ENCODE data around the gene ETF1.

Gene ETF1

GRCh38 chr5:138553437-138554095, 10.5 kb upstream of the ETF1 start:
- peaks cover 12% of the 10 kb centered on the region for H3K36me3 ChIP-seq (ENCODE audit: insufficient read depth)
- no peak for TF ChIP-seq CTCF (conservative IDR thresholded peaks at IDR 0.05; ENCODE audit: low read depth, low read length)
- no peak overlapping the region for H3K9ac ChIP-seq
- H3K79me2 ChIP-seq (ENCODE audit: insufficient read depth, low read depth): peaks cover 3% of the 10 kb centered on the region; the same call in 1 of the 2 replicates
- no peak overlapping the region for H2AFZ ChIP-seq (ENCODE audit: low read depth)
- H3K27me3 ChIP-seq (ENCODE audit: insufficient read depth, low read depth): no peaks in the 10 kb centered on the region
- H3K27ac ChIP-seq: no peak overlapping the region
- H4K20me1 ChIP-seq (ENCODE audit: insufficient read depth): 0 out of 2 replicates have a peak, but pooled peaks cover 4% of the 10 kb centered on the region
- H3K4me2 ChIP-seq: no peak overlapping the region
- no peaks in the 10 kb centered on the region for H3K4me1 ChIP-seq (ENCODE audit: low read depth, poor library complexity, severe bottlenecking)
- H3K4me3 ChIP-seq (IDR thresholded peaks at IDR 0.05; ENCODE audit: insufficient read depth, low read depth, low read length): no peak overlapping the region

DNA sequence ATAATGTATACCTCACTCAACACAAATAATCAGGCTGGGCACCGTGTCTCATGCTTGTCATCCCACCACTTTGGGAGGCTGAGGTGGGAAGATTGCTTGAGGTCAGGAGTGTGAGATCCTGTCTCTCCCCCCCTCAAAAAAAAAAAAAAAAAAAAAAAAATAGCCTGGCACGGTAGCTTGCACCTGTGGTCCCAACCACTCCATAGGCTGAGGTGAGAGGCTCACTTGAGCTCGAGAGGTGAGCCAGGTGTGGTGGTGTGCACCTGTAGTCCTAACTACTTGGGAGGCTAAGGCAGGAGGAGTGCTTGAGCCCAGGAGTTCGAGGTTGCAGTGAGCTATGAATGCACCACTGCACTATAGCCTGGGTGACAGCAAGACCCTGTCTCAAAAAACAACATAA, 9.6 kb upstream of the ETF1 start:
- no peaks in the 10 kb centered on the region for H3K4me1 ChIP-seq (ENCODE audit: low read depth, poor library complexity, severe bottlenecking)
- no peaks in the 10 kb centered on the region for H4K20me1 ChIP-seq (ENCODE audit: insufficient read depth)
- no peak for TF ChIP-seq CTCF (conservative IDR thresholded peaks at IDR 0.05; ENCODE audit: low read depth, low read length)
- no peaks in the 10 kb centered on the region for H3K27me3 ChIP-seq (ENCODE audit: insufficient read depth, low read depth)
- H3K4me3 ChIP-seq (IDR thresholded peaks at IDR 0.05; ENCODE audit: insufficient read depth, low read depth, low read length): no peak overlapping the region
- H3K36me3 ChIP-seq (ENCODE audit: insufficient read depth): peaks cover 6% of the 10 kb centered on the region; the same call in 1 of the 2 replicates
- H3K79me2 ChIP-seq (ENCODE audit: insufficient read depth, low read depth): peaks cover 6% of the 10 kb centered on the region; the same call in 1 of the 2 replicates
- no peak overlapping the region for H3K27ac ChIP-seq
- no peak overlapping the region for H3K4me2 ChIP-seq
- H3K9ac ChIP-seq: no peak overlapping the region
- H2AFZ ChIP-seq (ENCODE audit: low read depth): no peak overlapping the region

DNA sequence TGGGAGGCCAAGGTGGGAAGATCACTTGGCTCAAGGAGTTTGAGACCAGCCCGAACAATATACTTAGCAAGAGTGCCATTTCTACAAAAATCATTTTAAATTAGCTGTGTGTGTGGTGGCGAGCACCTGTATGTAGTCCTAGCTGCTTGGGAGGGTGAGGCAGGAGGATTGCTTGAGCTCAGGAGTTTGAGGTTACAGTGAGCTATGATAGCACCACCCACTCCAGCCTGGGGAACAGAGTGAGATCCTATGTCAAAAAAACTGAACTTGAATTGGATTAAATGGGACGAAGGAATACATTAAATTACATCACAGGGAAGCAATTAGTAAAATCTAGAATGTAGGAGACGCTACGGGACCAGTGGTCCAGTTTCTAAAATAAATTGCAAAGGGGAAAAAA, 6.4 kb upstream of the ETF1 start:
- Histone ChIP-seq H2AFZ (ENCODE audit: low read depth) (no peak overlapping the region), H3K36me3 (ENCODE audit: insufficient read depth) (no peaks in the 10 kb centered on the region), H3K9ac (no peak overlapping the region), H3K4me1 (ENCODE audit: low read depth, poor library complexity, severe bottlenecking) (peaks cover 20% of the 10 kb centered on the region), H3K27ac (no peak overlapping the region), H3K27me3 (ENCODE audit: insufficient read depth, low read depth) (no peaks in the 10 kb centered on the region), H3K4me2 (no peak overlapping the region), H3K79me2 (ENCODE audit: insufficient read depth, low read depth) (peaks cover 36% of the 10 kb centered on the region), H3K4me3 (IDR thresholded peaks at IDR 0.05; ENCODE audit: insufficient read depth, low read depth, low read length) (no peak overlapping the region), H4K20me1 (ENCODE audit: insufficient read depth) (no peaks in the 10 kb centered on the region)
- no peak for TF ChIP-seq CTCF (conservative IDR thresholded peaks at IDR 0.05; ENCODE audit: low read depth, low read length)

DNA sequence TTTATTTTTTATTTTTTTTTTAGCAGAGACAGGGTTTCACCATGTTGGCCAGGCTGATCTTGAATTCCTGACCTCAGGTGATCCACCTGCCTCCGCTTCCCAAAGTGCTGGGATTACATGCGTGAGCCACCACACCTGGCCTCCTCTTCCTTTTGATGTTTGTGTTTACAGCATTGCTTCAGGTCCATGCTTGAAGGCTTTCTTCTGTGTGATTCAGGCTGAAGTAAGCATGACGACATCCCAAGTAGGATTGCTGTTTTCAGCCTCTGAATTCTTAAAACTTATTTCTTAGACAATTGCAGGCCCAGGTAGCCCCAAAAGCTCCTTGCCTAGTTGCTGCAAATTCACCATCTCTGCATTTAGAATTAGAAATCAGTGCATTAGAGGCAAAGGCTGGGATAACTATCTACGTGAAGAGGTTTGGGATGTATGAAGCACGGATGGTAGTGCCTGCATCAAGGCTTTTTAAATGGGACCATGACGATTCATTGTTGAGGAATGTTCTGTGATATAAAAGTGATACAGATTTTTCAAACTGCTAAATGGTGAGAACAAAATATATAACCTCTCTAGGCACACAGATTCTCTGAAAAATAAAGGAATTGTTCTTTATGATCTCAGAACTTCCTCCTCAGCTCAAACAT, 3.0 kb upstream of the ETF1 start:
- Histone ChIP-seq H3K4me2 (no peak overlapping the region), H3K79me2 (ENCODE audit: insufficient read depth, low read depth) (peaks cover 67% of the 10 kb centered on the region), H4K20me1 (ENCODE audit: insufficient read depth) (0 out of 2 replicates have a peak, but pooled peaks cover 6% of the 10 kb centered on the region), H3K27ac (no peak overlapping the region), H3K9ac (no peak overlapping the region), H3K4me3 (IDR thresholded peaks at IDR 0.05; ENCODE audit: insufficient read depth, low read depth, low read length) (no peak overlapping the region), H3K36me3 (ENCODE audit: insufficient read depth) (no peaks in the 10 kb centered on the region), H2AFZ (ENCODE audit: low read depth) (no peak overlapping the region), H3K27me3 (ENCODE audit: insufficient read depth, low read depth) (no peaks in the 10 kb centered on the region), H3K4me1 (ENCODE audit: low read depth, poor library complexity, severe bottlenecking) (peaks cover 27% of the 10 kb centered on the region)
- TF ChIP-seq CTCF (conservative IDR thresholded peaks at IDR 0.05; ENCODE audit: low read depth, low read length): no peak
